ENCODE data around the gene MAPK10.
A peak's percentile ranks its signal among the peaks of the same experiment; 100 is the strongest.

Gene MAPK10

GRCh38 chr4:86359944-86360478 lies at the start of gene MAPK10:
MAPK10 (minus strand) TSS chr4:86360053.
- DNase-seq (ENCODE audit: insufficient read length, low spot score) (peak; percentile 31), FAIRE-seq (peak; percentile 66)

DNA sequence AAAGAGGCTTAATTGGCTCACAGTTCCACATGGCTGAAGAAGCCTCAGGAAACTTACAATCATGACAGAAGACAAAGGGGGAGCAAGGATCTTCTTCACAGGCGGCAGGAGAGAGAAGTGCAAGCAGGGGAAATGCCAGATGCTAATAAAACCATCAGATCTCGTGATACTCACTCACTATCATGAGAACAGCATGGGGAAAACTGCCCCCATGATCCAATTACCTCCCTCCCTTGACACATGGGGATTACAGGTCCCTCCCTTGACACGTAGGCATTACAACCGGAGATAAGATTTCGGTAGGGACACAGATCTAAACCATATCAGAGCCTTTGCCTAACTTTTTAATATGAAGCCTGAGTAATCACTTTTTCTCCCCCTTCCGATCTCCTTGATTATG lies 43.7 kb upstream of the MAPK10 start:
- FAIRE-seq (no peak), DNase-seq (ENCODE audit: insufficient read length, low spot score) (no peak)

DNA sequence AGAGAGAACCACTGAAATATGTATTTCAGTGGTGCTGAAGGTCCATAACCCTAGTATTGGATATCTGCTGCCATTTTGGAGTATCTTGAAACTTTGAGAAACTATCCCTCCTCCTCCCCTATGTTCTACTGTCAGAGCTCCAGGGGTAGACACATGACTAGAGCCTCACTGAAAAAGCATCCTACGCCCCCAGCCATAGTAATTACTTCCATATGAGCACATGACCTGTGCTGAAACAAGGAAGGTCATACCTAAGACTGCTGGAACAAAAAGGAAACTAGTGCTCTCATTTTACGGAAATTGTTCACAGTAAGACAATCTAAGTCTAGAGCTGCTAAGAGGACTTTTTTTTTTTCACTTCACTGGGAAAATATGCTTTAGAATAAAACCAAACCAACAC lies 42.0 kb upstream of the MAPK10 start:
- FAIRE-seq = no peak

DNA sequence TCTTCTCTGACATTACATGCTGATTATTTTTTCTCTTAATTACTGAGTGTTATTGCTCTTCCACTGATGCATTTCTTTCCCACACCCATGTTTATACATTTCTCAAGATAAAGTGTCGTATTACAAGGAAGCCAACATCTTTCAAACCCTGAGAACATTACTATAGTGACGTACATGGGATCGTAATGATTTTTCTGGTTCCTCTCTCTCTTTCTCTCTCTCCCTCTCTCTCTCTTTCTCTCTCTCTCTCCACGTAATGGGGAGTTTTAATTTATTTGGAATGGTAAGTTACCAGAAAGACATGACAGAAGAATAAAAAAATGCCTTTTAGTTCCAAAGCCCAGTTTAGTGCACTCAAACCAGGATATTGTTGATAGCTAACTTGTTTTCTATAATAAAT lies 40.4 kb upstream of the MAPK10 start:
- DNase-seq (ENCODE audit: insufficient read length, low spot score) (no peak), FAIRE-seq (no peak)

More for the DNA sequence above, 42.0 kb upstream of the MAPK10 start:
- no peak for DNase-seq (ENCODE audit: insufficient read length, low spot score)

- no peak for DNase-seq (ENCODE audit: insufficient read length, low spot score)
- FAIRE-seq = no peak
Measured at GRCh38 chr4:86398187-86398586, 38.3 kb upstream of the MAPK10 start.

GRCh38 chr4:86393749-86394148 lies 33.9 kb upstream of the MAPK10 start:
- FAIRE-seq (no peak), DNase-seq (ENCODE audit: insufficient read length, low spot score) (no peak)

GRCh38 chr4:86389664-86390063 lies 29.8 kb upstream of the MAPK10 start:
- no peak for DNase-seq (ENCODE audit: insufficient read length, low spot score)
- FAIRE-seq = no peak

DNA sequence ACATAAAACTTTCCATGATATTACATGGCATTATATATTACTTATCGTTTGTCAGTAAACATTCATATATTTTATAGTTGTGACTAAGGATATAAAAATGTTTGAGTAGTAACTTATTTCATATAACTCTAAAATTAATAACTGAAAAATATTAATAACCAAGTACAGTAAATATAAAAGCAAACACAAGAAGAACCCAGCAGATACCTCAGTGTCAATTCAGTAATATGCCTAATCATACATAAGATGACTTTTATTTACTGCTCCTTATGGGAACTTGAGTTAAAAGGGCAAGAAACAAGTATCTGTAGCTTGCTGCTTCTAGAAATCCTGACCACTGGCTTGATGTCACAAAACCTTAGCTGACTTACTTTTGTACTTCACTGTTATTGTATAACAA lies 28.4 kb upstream of the MAPK10 start:
- no peak for FAIRE-seq
- DNase-seq (ENCODE audit: insufficient read length, low spot score) = no peak

DNA sequence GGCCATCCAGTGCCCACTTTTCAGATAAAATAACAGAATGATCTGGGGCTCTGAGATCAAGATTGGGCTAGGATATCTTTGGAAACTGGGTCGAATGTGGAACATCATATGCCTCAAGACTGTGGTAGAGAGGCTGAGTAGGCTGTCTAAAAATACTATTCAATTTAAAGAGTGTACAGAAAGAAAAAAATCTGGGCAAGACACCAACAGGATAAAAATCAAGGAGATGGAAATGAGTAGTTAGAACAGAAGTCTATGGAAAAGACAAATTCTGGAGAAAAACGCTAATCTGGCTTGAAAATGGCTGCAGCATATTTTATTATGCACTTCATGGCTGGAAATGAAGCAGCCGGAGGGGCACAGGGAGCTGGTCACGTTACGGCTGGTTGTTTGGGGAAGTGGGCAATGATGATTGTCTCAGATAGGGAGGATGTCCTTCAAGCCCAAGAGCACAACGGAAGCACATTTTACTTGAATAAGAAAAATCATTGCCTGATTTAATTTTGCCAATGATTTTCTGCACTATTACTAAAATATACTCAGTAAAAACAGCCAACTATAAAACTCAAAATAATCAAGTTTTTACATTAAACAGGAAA lies 27.1 kb upstream of the MAPK10 start:
- DNase-seq (ENCODE audit: insufficient read length, low spot score) (no peak), FAIRE-seq (no peak)

GRCh38 chr4:86386201-86386600 lies 26.3 kb upstream of the MAPK10 start:
- DNase-seq (ENCODE audit: insufficient read length, low spot score) (no peak), FAIRE-seq (no peak)

GRCh38 chr4:86381431-86381830 lies 21.6 kb upstream of the MAPK10 start:
- no peak for FAIRE-seq
- no peak for DNase-seq (ENCODE audit: insufficient read length, low spot score)

DNA sequence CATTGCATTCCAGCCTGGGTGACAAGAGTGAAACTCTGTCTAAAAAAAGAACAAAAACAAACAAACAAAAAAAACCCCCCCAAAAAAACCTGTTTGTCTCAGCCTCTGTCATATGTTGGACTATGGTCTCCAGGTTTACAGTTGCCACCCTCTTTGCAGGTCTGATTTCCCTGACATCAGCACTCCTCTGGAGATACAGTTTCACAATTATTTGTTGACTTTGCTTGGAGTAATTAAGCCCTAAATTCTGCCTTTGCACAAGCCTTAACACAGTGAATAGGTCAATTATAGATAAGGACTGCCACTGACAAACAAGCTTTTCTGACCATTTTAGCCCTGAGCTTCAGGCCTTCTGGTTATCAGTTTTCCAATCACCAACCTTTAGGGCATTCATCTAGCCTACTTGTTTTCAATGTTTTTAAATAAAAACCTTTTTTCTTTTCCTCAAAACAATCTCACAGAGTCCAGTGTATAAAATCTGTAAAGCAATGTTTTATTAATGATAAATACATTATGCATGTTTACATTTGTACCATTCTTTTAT lies 20.4 kb upstream of the MAPK10 start:
- FAIRE-seq (no peak), DNase-seq (ENCODE audit: insufficient read length, low spot score) (no peak)

- FAIRE-seq = no peak
- DNase-seq (ENCODE audit: insufficient read length, low spot score) = no peak
Measured at GRCh38 chr4:86376850-86377249, 17.0 kb upstream of the MAPK10 start.

DNA sequence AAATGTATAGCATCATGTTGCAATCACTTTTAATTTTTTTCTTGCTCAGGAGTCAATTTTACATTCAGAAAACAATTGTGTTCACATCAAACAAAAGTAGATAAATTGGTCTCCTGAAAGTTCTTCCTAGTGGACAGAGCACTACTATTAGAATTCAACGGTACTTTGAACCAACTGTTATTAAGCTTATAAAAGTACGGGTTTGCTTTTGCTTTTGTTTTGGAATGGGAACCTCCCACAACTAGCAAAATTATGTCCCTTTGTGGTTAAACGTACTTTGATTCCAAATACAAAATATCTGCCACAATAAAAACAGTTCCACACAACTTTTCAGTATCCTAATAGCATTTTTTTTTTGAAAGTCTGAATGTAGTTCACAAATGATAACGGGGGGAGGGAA lies 8.6 kb upstream of the MAPK10 start:
- DNase-seq (ENCODE audit: insufficient read length, low spot score) (no peak), FAIRE-seq (no peak)

DNA sequence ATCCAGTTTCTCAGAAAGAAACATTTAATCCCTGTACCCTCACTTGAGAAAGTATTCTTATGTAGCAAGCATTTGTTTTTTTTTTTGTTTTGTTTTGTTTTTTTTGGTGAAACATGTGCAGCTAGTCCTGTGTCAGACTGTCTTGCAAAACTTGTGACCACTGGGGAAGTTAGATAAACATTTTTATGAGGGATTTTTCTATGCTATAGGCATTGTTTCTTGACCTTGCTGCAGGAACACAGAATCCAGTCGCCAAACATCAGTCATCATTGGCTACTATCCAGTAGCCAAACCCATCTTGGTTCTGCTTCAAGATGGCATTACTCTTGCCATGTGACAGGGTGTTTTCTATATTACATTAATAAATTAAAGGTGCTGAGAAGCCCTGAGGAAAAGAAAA lies 7.7 kb upstream of the MAPK10 start:
- DNase-seq (ENCODE audit: insufficient read length, low spot score) (no peak), FAIRE-seq (no peak)

- no peak for DNase-seq (ENCODE audit: insufficient read length, low spot score)
- no peak for FAIRE-seq
Measured at GRCh38 chr4:86366920-86367319, 7.1 kb upstream of the MAPK10 start.

DNA sequence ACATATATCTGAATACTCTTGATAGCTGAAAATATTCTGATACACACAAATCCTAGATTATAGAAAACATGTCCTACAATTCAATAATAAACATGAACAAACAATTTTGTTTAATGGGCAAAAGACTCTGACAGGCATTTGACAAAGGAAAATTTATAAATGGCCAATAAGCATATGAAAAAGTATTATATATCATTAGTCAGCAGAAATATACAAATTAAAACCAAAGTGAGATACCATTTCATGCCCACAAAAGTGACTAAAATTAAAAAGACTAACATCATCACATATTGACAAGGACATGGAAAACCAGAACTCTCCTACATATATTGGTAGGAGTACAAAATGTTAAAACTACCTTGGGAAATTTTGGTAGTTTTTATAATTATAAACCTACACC lies 2.7 kb upstream of the MAPK10 start:
- no peak for FAIRE-seq

DNA sequence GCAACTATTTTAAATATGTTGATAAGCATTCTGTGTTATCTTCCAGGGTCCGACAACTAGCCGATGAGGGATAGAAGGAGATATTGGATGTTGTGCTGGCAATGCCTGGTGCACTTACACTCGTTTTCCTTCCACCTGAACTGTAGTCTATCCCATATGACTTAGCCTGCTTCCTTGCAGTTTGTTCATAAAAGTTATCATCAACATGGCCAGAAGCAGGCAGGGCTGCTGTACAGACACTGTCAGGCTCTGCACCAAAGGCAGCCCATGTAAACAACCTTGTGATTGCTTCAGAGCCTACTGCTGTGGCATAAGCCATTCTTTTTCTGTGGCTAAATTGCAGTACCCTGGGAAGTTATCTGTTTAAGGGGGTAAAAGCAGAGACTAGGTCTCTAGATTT lies 1.6 kb downstream of the MAPK10 start:
- DNase-seq (ENCODE audit: insufficient read length, low spot score) (no peak), FAIRE-seq (no peak)

More for the DNA sequence above, 2.7 kb upstream of the MAPK10 start:
- DNase-seq (ENCODE audit: insufficient read length, low spot score) = no peak

- no peak for FAIRE-seq
Measured at GRCh38 chr4:86357608-86358007, 2.2 kb downstream of the MAPK10 start.

DNA sequence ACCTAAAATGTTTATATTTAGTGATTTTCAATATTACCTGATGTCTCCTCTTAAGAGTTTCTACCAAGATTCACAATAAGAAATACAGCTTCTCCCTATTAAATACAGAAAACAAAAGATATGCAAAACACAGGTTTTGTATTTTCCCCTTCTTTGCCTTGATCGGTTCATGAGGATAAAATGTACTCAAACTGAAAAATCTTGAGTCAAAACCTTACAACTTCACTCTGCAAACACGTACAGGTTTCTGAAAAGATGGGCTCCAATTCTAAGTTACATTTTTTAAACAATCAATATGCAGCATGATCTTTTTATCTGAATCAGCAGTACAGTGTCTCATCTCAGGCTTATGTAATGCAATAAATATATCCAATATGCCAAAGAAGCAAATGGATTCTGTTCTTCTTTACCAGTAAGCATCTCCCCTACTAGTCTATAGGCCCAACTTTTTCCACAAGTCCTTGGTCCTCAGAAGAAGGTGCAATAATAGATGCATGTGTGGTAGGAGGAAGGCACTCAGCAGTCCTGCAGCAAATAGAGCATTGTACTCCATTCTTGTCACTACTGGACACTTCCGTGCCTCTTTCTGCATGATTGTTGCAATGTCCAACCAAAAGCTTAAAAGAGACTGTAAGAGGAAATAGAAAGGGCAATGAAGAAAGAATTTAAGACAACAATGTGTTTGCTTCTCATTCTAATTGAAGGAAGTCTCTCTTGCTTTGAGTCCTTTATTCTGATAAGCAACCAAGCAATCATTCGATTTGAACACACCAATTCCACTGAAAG lies 3.2 kb downstream of the MAPK10 start:
- DNase-seq (ENCODE audit: insufficient read length, low spot score) (no peak), FAIRE-seq (no peak)

More at GRCh38 chr4:86357608-86358007, 2.2 kb downstream of the MAPK10 start:
- no peak for DNase-seq (ENCODE audit: insufficient read length, low spot score)

DNA sequence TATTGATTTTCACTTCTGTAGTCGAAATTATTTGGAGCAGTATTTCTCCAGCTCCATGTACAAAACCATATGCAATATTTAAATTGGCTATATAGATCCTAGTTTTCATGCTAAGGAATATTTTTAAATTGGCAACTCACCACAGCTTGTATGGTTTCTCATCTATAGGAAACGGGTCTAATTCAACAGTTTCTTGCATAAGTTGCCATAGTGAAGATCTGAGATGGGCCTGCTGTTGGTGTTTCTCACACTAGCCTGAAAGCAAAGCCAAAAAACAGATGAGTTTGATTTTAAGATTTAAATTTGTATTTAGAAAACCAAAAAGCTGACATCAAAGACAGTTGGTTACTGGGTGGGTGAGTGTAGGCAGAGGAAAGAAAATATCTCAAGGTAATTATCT lies 5.5 kb downstream of the MAPK10 start:
- no peak for DNase-seq (ENCODE audit: insufficient read length, low spot score)
- no peak for FAIRE-seq

GRCh38 chr4:86346320-86346719 lies 13.5 kb downstream of the MAPK10 start:
- FAIRE-seq (no peak), DNase-seq (ENCODE audit: insufficient read length, low spot score) (no peak)

All from GM19239 (cell line).